ENCODE results near the gene FAM114A1. TPM values are rescaled to one million over a fixed set of nuclear protein-coding genes. Genes with fewer than 3 reads are reported as not detected.
A peak's percentile ranks its signal among the peaks of the same experiment; 100 is the strongest.
"Not testable (repeated sequence)": the region's sequence is repeated elsewhere in the genome, so short reads cannot be mapped to it uniquely, and the experiment has no call there.

Gene FAM114A1
- total RNA-seq, 6 experiments from 2014 or later = 161 to 210 (median 187) TPM

DNA sequence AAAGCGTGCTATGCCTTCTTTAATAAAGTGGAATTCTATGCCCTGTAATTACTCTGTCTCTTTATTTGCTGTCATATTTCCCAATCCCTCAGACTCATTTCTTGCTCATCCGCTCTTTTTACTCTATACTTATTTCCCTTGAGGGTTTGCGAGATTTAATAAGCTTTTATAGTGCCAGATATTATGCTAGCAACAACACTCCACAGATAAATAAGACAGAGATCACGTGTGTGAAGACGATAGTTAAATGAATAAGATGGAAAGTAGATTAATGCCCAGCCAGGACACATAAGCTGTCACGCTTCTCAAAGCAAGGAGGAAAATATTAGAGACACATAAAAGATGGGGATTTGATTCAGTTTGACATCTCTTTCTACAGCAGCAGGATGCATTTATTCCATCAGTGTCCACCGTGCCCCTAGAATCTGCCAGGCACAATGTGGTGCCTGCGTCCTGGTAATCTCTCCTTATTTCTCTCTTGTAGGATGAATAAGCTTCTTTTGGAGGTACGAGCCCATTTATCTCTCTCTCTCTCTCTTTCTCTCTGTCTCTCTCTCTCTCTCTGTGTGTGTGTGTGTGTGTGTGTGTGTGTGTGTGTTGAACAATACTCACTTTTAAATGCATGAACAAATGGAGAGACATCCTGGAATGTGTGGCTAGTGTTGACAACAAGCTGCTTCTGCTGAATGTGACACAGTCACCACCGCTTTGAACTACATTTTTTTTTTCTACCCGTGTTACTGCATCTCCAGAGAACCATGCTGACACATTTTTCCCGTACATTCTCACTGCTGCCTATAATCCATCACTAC, 116.4 kb downstream of the FAM114A1 start:
- Mint-ChIP-seq H3K27me3 (ENCODE audit: insufficient read depth) (no peaks in the 10 kb centered on the region), H3K36me3 (ENCODE audit: low read depth) (no peaks in the 10 kb centered on the region), H3K27ac (peak overlapping the region; percentile 74; the same call in 1 of the 2 replicates), H3K9me3 (no peaks in the 10 kb centered on the region), H3K4me1 (ENCODE audit: low read depth) (peaks cover 72% of the 10 kb centered on the region), H3K4me3 (peak overlapping the region; percentile 57; the same call in 1 of the 2 replicates)
- DNase-seq = peak; percentile 53
- TF ChIP-seq, protein P1, sequence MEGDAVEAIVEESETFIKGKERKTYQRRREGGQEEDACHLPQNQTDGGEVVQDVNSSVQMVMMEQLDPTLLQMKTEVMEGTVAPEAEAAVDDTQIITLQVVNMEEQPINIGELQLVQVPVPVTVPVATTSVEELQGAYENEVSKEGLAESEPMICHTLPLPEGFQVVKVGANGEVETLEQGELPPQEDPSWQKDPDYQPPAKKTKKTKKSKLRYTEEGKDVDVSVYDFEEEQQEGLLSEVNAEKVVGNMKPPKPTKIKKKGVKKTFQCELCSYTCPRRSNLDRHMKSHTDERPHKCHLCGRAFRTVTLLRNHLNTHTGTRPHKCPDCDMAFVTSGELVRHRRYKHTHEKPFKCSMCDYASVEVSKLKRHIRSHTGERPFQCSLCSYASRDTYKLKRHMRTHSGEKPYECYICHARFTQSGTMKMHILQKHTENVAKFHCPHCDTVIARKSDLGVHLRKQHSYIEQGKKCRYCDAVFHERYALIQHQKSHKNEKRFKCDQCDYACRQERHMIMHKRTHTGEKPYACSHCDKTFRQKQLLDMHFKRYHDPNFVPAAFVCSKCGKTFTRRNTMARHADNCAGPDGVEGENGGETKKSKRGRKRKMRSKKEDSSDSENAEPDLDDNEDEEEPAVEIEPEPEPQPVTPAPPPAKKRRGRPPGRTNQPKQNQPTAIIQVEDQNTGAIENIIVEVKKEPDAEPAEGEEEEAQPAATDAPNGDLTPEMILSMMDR (IDR thresholded peaks at IDR 0.05) = no peak

- no peak for DNase-seq
- Mint-ChIP-seq H3K27me3 (ENCODE audit: insufficient read depth) (no peaks in the 10 kb centered on the region; the same call in 1 of the 2 replicates), H3K27ac (no peak overlapping the region), H3K36me3 (ENCODE audit: low read depth) (no peaks in the 10 kb centered on the region), H3K4me3 (no peak overlapping the region), H3K4me1 (ENCODE audit: low read depth) (peaks cover 63% of the 10 kb centered on the region), H3K9me3 (no peaks in the 10 kb centered on the region)
- TF ChIP-seq, protein P1 (IDR thresholded peaks at IDR 0.05) = no peak
These were observed 117.9 kb downstream of the FAM114A1 start for GRCh38 chr4:38985410-38986100.

DNA sequence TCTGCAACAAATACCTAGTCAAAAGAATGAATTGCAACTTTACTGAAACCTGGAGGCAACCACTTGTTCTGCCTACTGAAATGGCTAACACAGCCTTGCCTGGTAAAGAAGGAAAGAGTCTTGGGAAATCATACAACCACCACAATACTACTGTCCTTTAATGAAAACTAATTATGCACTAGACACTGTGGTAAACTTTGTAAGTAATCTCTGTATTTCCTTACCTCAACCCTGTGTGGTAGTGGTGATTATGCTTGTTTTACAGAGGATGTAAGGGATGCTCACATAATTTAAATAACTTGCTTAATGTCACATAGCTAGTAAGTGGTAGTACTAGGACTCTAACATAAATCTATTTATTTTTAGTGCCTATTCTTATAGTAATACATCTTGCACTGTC, 119.9 kb downstream of the FAM114A1 start:
- Mint-ChIP-seq H3K27ac (no peak overlapping the region), H3K4me3 (no peak overlapping the region), H3K9me3 (no peaks in the 10 kb centered on the region), H3K27me3 (ENCODE audit: insufficient read depth) (no peaks in the 10 kb centered on the region; the same call in 1 of the 2 replicates), H3K36me3 (ENCODE audit: low read depth) (no peaks in the 10 kb centered on the region), H3K4me1 (ENCODE audit: low read depth) (peaks cover 43% of the 10 kb centered on the region)
- TF ChIP-seq, protein P1 (IDR thresholded peaks at IDR 0.05) = no peak
- no peak for DNase-seq

GRCh38 chr4:38988353-38988752, 120.7 kb downstream of the FAM114A1 start:
- H3K27ac Mint-ChIP-seq; H3K9me3 Mint-ChIP-seq; H3K36me3 Mint-ChIP-seq (ENCODE audit: low read depth); H3K27me3 Mint-ChIP-seq (ENCODE audit: insufficient read depth); DNase-seq; H3K4me3 Mint-ChIP-seq: not testable (repeated sequence)
- H3K4me1 Mint-ChIP-seq (ENCODE audit: low read depth) = peaks cover 36% of the 10 kb centered on the region

- Mint-ChIP-seq H3K36me3 (ENCODE audit: low read depth) (no peaks in the 10 kb centered on the region), H3K4me1 (ENCODE audit: low read depth) (peaks cover 24% of the 10 kb centered on the region), H3K4me3 (no peak overlapping the region), H3K9me3 (no peaks in the 10 kb centered on the region), H3K27me3 (ENCODE audit: insufficient read depth) (no peaks in the 10 kb centered on the region; the same call in 1 of the 2 replicates), H3K27ac (no peak overlapping the region; the same call in 1 of the 2 replicates)
- DNase-seq = peak; percentile 32
- TF ChIP-seq, protein P1 (IDR thresholded peaks at IDR 0.05) = no peak
These were observed 121.9 kb downstream of the FAM114A1 start for GRCh38 chr4:38989487-38989886.

DNA sequence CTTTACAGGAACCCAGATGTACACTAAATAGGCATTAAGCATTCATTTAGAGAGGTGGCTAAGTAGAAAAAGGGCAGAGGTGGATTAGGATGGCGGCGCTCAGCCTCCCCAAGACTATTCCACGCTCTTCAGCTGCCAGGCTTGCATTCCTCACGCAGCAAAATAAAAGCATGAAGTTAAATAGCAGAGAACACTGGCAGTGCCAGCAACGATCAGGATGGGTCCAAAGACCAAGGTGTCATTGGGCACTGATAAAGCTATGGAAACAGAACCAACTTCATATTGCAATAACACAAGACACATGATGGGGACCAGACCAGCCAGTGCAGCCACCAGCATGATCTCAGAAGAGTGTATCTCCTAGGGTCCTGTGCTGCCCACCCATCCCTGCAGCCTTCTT, 122.6 kb downstream of the FAM114A1 start:
- TF ChIP-seq, protein P1 (IDR thresholded peaks at IDR 0.05) = no peak
- no peak overlapping the region for H3K27ac Mint-ChIP-seq
- peaks cover 25% of the 10 kb centered on the region for H3K4me1 Mint-ChIP-seq (ENCODE audit: low read depth)
- no peaks in the 10 kb centered on the region for H3K36me3 Mint-ChIP-seq (ENCODE audit: low read depth)
- H3K27me3 Mint-ChIP-seq (ENCODE audit: insufficient read depth) = no peaks in the 10 kb centered on the region; the same call in 1 of the 2 replicates
- no peaks in the 10 kb centered on the region for H3K9me3 Mint-ChIP-seq
- DNase-seq = no peak
- no peak overlapping the region for H3K4me3 Mint-ChIP-seq
